Activated CD8-positive, alpha-beta memory T cell treated with anti-CD3 and anti-CD28 coated beads, Interleukin-2, amount 50 U/mL, for 1 hour (primary cell): Measurements from ENCODE around the gene TANC1.

Experiments used
- DNase-seq: peaks from one replicate; pipeline ENCODE4 v3.0.0-alpha.2; 2020; ENCODE audit errors: extremely low read depth

TANC1 gene

GRCh38 chr2:159225025-159226016 lies 256.9 kb downstream of the TANC1 start:
- no peak for DNase-seq

GRCh38 chr2:159226059-159226461 lies 257.6 kb downstream of the TANC1 start:
- DNase-seq = no peak

GRCh38 chr2:159226608-159227385 lies 258.4 kb downstream of the TANC1 start:
- no peak for DNase-seq

GRCh38 chr2:159227467-159227866 lies 259.0 kb downstream of the TANC1 start:
- no peak for DNase-seq

- no peak for DNase-seq
Measured at GRCh38 chr2:159228081-159228581, 259.7 kb downstream of the TANC1 start.

- no peak for DNase-seq
Measured at GRCh38 chr2:159229476-159230144, 261.2 kb downstream of the TANC1 start.

GRCh38 chr2:159230145-159230877 lies 261.9 kb downstream of the TANC1 start:
- DNase-seq = no peak

- DNase-seq = no peak
Measured at GRCh38 chr2:159232456-159233170, 264.2 kb downstream of the TANC1 start.

GRCh38 chr2:159234868-159235267 lies 266.4 kb downstream of the TANC1 start:
- no peak for DNase-seq

- no peak for DNase-seq
Measured at GRCh38 chr2:159243529-159243928, 275.1 kb downstream of the TANC1 start.

- no peak for DNase-seq
Measured at GRCh38 chr2:159246325-159246988, 278.0 kb downstream of the TANC1 start.

GRCh38 chr2:159249990-159250715 lies 281.7 kb downstream of the TANC1 start:
- no peak for DNase-seq

GRCh38 chr2:159251296-159252173 lies 283.1 kb downstream of the TANC1 start:
- DNase-seq = no peak

GRCh38 chr2:159252905-159253304 lies 284.5 kb downstream of the TANC1 start:
- no peak for DNase-seq

- no peak for DNase-seq
Measured at GRCh38 chr2:159256159-159256558, 287.7 kb downstream of the TANC1 start.

- DNase-seq = no peak
Measured at GRCh38 chr2:159262226-159262625, 293.8 kb downstream of the TANC1 start.

- DNase-seq = no peak
Measured at GRCh38 chr2:159262904-159263303, 294.5 kb downstream of the TANC1 start.

GRCh38 chr2:159265171-159265576 lies 296.7 kb downstream of the TANC1 start:
- no peak for DNase-seq
